H1 (cell line): ENCODE data around the gene UQCC3. TPM values are rescaled to one million over a fixed set of nuclear protein-coding genes. Genes with fewer than 3 reads are reported as not detected.

Experiments used
- CTCF ChIA-PET: fragments of 300-600 bp; sonication (Branson Sonifier 250); formaldehyde crosslinking; loops from one replicate; lab custom pipeline; 2021; ENCODE audit not compliant: partially characterized antibody; lab: Charles Lee
- POLR2A ChIA-PET: fragments of 300-600 bp; sonication (Branson Sonifier 250); formaldehyde crosslinking; loops from one replicate; lab custom pipeline; 2021; ENCODE audit warnings: inconsistent platforms; ENCODE audit not compliant: partially characterized antibody; lab: Charles Lee
- DNase-seq, 2 experiments: peaks; one replicate each; pipeline versions ENCODE4 v3.0.0 to v3.0.0-alpha.2; 2010 to 2022; ENCODE audit warnings: low spot score in 2 of 2, low read depth in 1 of 2, mixed read lengths in 1 of 2
- FAIRE-seq: peaks from 2 replicates; lab custom pipeline; 2011; peaks lifted over from hg19 to GRCh38; lab: Jason Lieb, UNC
- H2AFZ ChIP-seq: 2 replicates; pipeline ENCODE4 v1.8.1; 2012; ENCODE audit warnings: low read length, inconsistent platforms
- H2AK5ac ChIP-seq: 2 replicates; pipeline ENCODE4 v1.6.1; 2013; ENCODE audit warnings: low read depth, low read length
- H2BK120ac ChIP-seq: replicated peaks from 2 replicates; pipeline ENCODE3; 2013; ENCODE audit warnings: low read depth, low read length, inconsistent platforms
- H2BK12ac ChIP-seq: 2 replicates; pipeline ENCODE4 v1.6.1; 2013; ENCODE audit warnings: low read depth, low read length
- H2BK15ac ChIP-seq: 2 replicates; pipeline ENCODE4 v1.6.1; 2013; ENCODE audit warnings: low read length
- H2BK20ac ChIP-seq: 2 replicates; pipeline ENCODE4 v1.6.1; 2013; ENCODE audit warnings: low read length
- H2BK5ac ChIP-seq: 2 replicates; pipeline ENCODE4 v1.6.1; 2013; ENCODE audit warnings: low read depth, low read length
- H3K14ac ChIP-seq: 2 replicates; pipeline ENCODE4 v1.6.1; 2013; ENCODE audit warnings: inconsistent platforms; ENCODE audit not compliant: insufficient read length
- H3K18ac ChIP-seq: 2 replicates; pipeline ENCODE4 v1.6.1; 2013; ENCODE audit warnings: low read length; ENCODE audit errors: extremely low read depth
- H3K23ac ChIP-seq: 2 replicates; pipeline ENCODE4 v1.6.1; 2013; ENCODE audit warnings: inconsistent platforms; ENCODE audit not compliant: insufficient read length
- H3K23me2 ChIP-seq: 2 replicates; pipeline ENCODE4 v1.6.1; 2013; ENCODE audit warnings: low read depth, low read length
- H3K27ac ChIP-seq: 2 replicates; pipeline ENCODE4 v1.6.1; 2011; ENCODE audit warnings: low read depth, low read length, inconsistent platforms
- H3K27me3 ChIP-seq, 4 experiments: replicated peaks in 1 of 4; 1 replicate in 1 of 4; 2 replicates in 3 of 4; pipeline versions ENCODE4 v1.6.1 to v1.8.1; 2011 to 2013; ENCODE audit warnings: low read length in 3 of 4, mild to moderate bottlenecking in 3 of 4, inconsistent platforms in 2 of 4, mixed read lengths in 2 of 4, moderate library complexity in 1 of 4; ENCODE audit not compliant: control insufficient read depth in 3 of 4, insufficient read depth in 3 of 4; ENCODE audit errors: extremely low read depth in 1 of 4
- H3K36me3 ChIP-seq, 4 experiments: 2 replicates each; pipeline versions ENCODE4 v1.6.1 to v1.8.1; 2011 to 2013; ENCODE audit warnings: mild to moderate bottlenecking in 4 of 4, low read length in 3 of 4, moderate library complexity in 2 of 4, control low read depth in 1 of 4, inconsistent platforms in 1 of 4; ENCODE audit not compliant: insufficient read depth in 4 of 4, control insufficient read depth in 2 of 4
- H3K4ac ChIP-seq: replicated peaks from 2 replicates; pipeline ENCODE3; 2013; ENCODE audit warnings: low read length, low read depth, mixed read lengths, inconsistent platforms; ENCODE audit not compliant: insufficient read length
- H3K4me1 ChIP-seq, 4 experiments: replicated peaks in 1 of 4; 1 replicate in 1 of 4; 2 replicates in 3 of 4; pipeline versions ENCODE4 v1.6.1 to v1.8.1; 2011 to 2013; ENCODE audit warnings: low read length in 3 of 4, inconsistent platforms in 2 of 4, mixed read lengths in 1 of 4; ENCODE audit not compliant: insufficient read depth in 4 of 4, control insufficient read depth in 3 of 4
- H3K4me2 ChIP-seq, 2 experiments: 2 replicates each; pipeline versions ENCODE4 v1.6.1 to v1.8.1; 2011 to 2013; ENCODE audit warnings: low read depth in 2 of 2, low read length in 2 of 2, control low read depth in 1 of 2, inconsistent platforms in 1 of 2, mild to moderate bottlenecking in 1 of 2; ENCODE audit not compliant: insufficient read depth in 1 of 2
- H3K4me3 ChIP-seq, 4 experiments: fragments of 200-600, 300-600 bp in 1 of 4; sonication (generic), shearing (Covaris generic), sonication (Bioruptor Twin) in 1 of 4; 2 replicates each; pipeline versions ENCODE4 v1.5.1 to v1.8.1; 2011 to 2016; ENCODE audit warnings: low read length in 4 of 4, low read depth in 3 of 4, control low read depth in 2 of 4, inconsistent platforms in 2 of 4, mild to moderate bottlenecking in 2 of 4, mixed read lengths in 1 of 4, moderate library complexity in 1 of 4; ENCODE audit not compliant: insufficient read depth in 2 of 4; ENCODE audit errors: extremely low read depth in 1 of 4
- H3K56ac ChIP-seq: replicated peaks from 2 replicates; pipeline ENCODE3; 2013; ENCODE audit warnings: low read depth, mild to moderate bottlenecking, mixed read lengths, low read length, inconsistent platforms; ENCODE audit not compliant: insufficient read length
- H3K79me1 ChIP-seq: 2 replicates; pipeline ENCODE4 v1.6.1; 2013; ENCODE audit warnings: low read depth, low read length, control low read depth
- H3K79me2 ChIP-seq, 2 experiments: 2 replicates each; pipeline versions ENCODE4 v1.6.1 to v1.8.1; 2012 to 2013; ENCODE audit warnings: low read length in 2 of 2, mild to moderate bottlenecking in 2 of 2, inconsistent platforms in 1 of 2; ENCODE audit not compliant: insufficient read depth in 2 of 2, control insufficient read depth in 1 of 2
- H3K9ac ChIP-seq, 4 experiments: replicated peaks in 1 of 4; 1 replicate in 1 of 4; 2 replicates in 3 of 4; pipeline versions ENCODE4 v1.6.1 to v1.8.1; 2011 to 2013; ENCODE audit warnings: low read depth in 3 of 4, low read length in 3 of 4, control low read depth in 2 of 4, mild to moderate bottlenecking in 2 of 4, moderate library complexity in 2 of 4, inconsistent platforms in 1 of 4; ENCODE audit errors: extremely low read depth in 1 of 4
- H3K9me3 ChIP-seq, 2 experiments: 2 replicates each; pipeline versions ENCODE4 v1.6.1 to v1.8.1; 2012 to 2013; ENCODE audit warnings: mild to moderate bottlenecking in 2 of 2, moderate library complexity in 2 of 2, control low read depth in 1 of 2, inconsistent platforms in 1 of 2, low read depth in 1 of 2, low read length in 1 of 2, mixed read lengths in 1 of 2; ENCODE audit not compliant: insufficient read depth in 2 of 2
- H4K20me1 ChIP-seq, 2 experiments: replicated peaks in 1 of 2; 2 replicates each; pipeline versions ENCODE3 to v1.8.1; 2011 to 2013; ENCODE audit warnings: inconsistent platforms in 2 of 2, low read length in 2 of 2, mild to moderate bottlenecking in 1 of 2; ENCODE audit not compliant: insufficient read depth in 2 of 2, control insufficient read depth in 1 of 2
- H4K5ac ChIP-seq: 2 replicates; pipeline ENCODE4 v1.6.1; 2013; ENCODE audit warnings: low read length, low read depth, mixed read lengths, inconsistent platforms; ENCODE audit not compliant: insufficient read length
- H4K8ac ChIP-seq: 2 replicates; pipeline ENCODE4 v1.8.0; 2013; ENCODE audit warnings: mild to moderate bottlenecking, moderate library complexity, low read length, inconsistent platforms; ENCODE audit not compliant: insufficient read depth; ENCODE audit errors: extremely low read depth
- H4K91ac ChIP-seq: replicated peaks from 2 replicates; pipeline ENCODE3; 2013; ENCODE audit warnings: low read length, mixed read lengths, inconsistent platforms; ENCODE audit not compliant: insufficient read length
- WGBS, 2 experiments: shearing (Covaris generic) in 1 of 2; methylation state at CpG; one replicate each; pipeline versions ENCODE4 v1.1.6 to v1.1.7; 2013 to 2015; ENCODE audit warnings: low lambda C conversion rate in 2 of 2, mixed read lengths in 2 of 2, inconsistent platforms in 1 of 2, low coverage in 1 of 2, missing lambda C conversion rate in 1 of 2; ENCODE audit not compliant: insufficient replicate concordance in 2 of 2, insufficient coverage in 1 of 2, insufficient read length in 1 of 2; ENCODE audit errors: extremely low coverage in 1 of 2, missing lambda C conversion rate in 1 of 2; 5-methylcytosine and 5-hydroxymethylcytosine counted together
- polyA plus RNA-seq, 7 experiments: library from polyadenylated mRNA; depleted of rRNA in 3 of 7; stranded (reverse) in 5 of 7; unstranded in 2 of 7; fragments of >200 nt in 5 of 7; fragments of 200-250 nt in 2 of 7; gene quantifications; 1 replicate in 5 of 7; 2 replicates in 1 of 7; 4 replicates in 1 of 7; pipeline versions ENCODE4 v1.2.1 to v1.2.3, GENCODE V29; 2011 to 2013; ENCODE audit warnings: missing spikeins in 2 of 7, mixed read lengths in 2 of 7
- total RNA-seq: library from RNA; stranded (reverse); fragmentation: NEBNext Ultra II Directional; extraction: Animal tissue kit (Norgen Biotek cat#: 25700); gene quantifications from 2 replicates; pipeline ENCODE4 v1.2.1, GENCODE V29; 2021

UQCC3 gene
- total and polyA plus RNA-seq, 2 of the 8 experiments (the other 6 are each of a cell fraction or from before 2014, with no cell fraction given), result 14.2 to 15.7 TPM

DNA sequence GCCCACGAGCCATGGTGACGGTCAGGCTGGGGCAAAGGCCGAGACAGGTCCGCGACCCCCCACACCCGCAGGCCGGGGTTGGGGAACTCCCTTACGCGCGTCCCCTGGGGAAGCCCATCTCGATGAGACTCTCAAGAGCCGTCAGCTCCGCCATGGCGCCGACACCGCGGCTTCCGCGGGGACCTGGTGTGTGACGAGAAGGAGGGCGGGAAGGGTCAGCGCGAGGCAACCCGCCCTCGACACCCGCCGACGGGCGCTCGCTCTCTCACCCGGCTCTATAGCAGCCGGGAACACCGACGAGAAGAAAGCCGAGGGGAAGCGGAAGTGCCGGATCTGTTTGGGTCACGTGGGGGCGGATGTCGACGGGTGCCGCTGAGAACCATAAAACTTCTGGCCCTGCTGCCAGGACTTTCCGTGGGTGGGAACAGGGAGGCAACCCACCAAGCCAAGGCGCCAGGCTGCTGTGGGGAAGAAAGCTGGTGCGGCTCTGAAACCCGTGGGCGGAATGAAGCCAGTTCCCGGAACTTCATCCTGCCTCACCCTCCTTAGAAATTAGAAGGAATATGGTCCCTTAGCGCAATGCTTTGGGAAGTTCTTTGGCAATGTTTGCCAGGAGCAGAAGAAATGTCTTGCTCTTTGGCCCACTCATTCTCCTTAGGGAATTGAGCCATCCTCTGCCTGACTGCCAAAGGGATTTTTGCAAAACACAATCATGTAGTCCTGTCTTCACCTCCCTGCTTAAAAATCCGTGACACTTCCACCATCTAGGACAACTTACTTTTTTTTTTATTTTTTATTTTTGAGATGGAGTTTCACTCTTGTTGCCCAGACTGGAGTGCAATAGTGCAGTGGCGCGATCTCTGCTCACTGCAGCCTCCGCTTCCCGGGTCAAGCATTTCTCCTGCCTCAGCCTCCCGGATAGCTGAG is 7.6 kb downstream of the UQCC3 start, which contains the start of gene UBXN1:
Gene UBXN1 (minus strand): TSS at position 304 of the 927 bp plus-strand sequence. CDS start 150 bp downstream, at position 154.
- H3K79me1 ChIP-seq, result peaks cover 2% of the 10 kb centered on the region
- no peak within 1 kb of the TSS for H3K14ac ChIP-seq
- no peak within 1 kb of the TSS for H3K4ac ChIP-seq
- H3K4me3 ChIP-seq, result peak within 1 kb of the TSS; percentile 78 to 98 (median 88)
- H2BK12ac ChIP-seq, result no peak within 1 kb of the TSS
- peak within 1 kb of the TSS; percentile 74 to 86 for H3K4me2 ChIP-seq
- ChIA-PET CTCF (interaction anchor here (0.6 to 8.2 kb wide), 6 partner anchors 8 to 28 kb away, joined by 3 to 114 read pairs (median 10); partner anchors contain the start of genes BSCL2, GNG3, LBHD1 and LRRN4CL), POLR2A (interaction anchor here (0.6 to 61.4 kb wide), 6 partner anchors 12 to 177 kb away, joined by 3 to 2041 read pairs (median 5); partner anchors contain the start of genes BSCL2, C11orf98, CSKMT and GANAB)
- peaks cover 2 to 8% (median 4%) of the 10 kb centered on the region in 4 experiments; a peak in 4 of 7 replicates for H3K4me1 ChIP-seq
- H4K20me1 ChIP-seq, result peaks cover 0 to 1% of the 10 kb centered on the region in 2 experiments
- H3K56ac ChIP-seq, result peak within 1 kb of the TSS; percentile 40
- peak within 1 kb of the TSS; percentile 44 for H4K5ac ChIP-seq
- peak in 1 of 2 experiments; percentile 88 for DNase-seq
- FAIRE-seq, result no peak
- WGBS, 2 experiments, result 12% methylated on average over 53 of the region's 55 CpGs; no CpG with 5 or more reads in 1 of the 2 experiments
- no peak within 1 kb of the TSS for H2AK5ac ChIP-seq
- peaks cover 3% of the 10 kb centered on the region; the same call in 1 of the 2 replicates for H3K23me2 ChIP-seq
- peak within 1 kb of the TSS; percentile 91 for H2BK5ac ChIP-seq
- peaks cover 5 to 22% (median 7%) of the 10 kb centered on the region in 4 experiments; a peak in 5 of 8 replicates for H3K36me3 ChIP-seq
- H3K23ac ChIP-seq, result no peak within 1 kb of the TSS
- no peak within 1 kb of the TSS for H4K91ac ChIP-seq
- H2BK15ac ChIP-seq, result no peak within 1 kb of the TSS
- H3K18ac ChIP-seq, result peak within 1 kb of the TSS; percentile 75; the same call in 1 of the 2 replicates
- H2BK120ac ChIP-seq, result no peak within 1 kb of the TSS
- H3K79me2 ChIP-seq, result peaks cover 0 to 14% of the 10 kb centered on the region in 2 experiments; a peak in 2 of 4 replicates
- H4K8ac ChIP-seq, result peak within 1 kb of the TSS; percentile 74
- H3K9ac ChIP-seq, result peak within 1 kb of the TSS; percentile 77 to 90 (median 88)
- H3K27ac ChIP-seq, result peak within 1 kb of the TSS; percentile 68
- H3K9me3 ChIP-seq, result no peaks in the 10 kb centered on the region
- no peaks in the 10 kb centered on the region for H3K27me3 ChIP-seq
- H2AFZ ChIP-seq, result peak within 1 kb of the TSS; percentile 93; the same call in 1 of the 2 replicates
- no peak within 1 kb of the TSS for H2BK20ac ChIP-seq
